Fibroblast of skin of scalp (primary cell): ENCODE data around the gene ILDR1.
"Not testable (repeated sequence)": the region's sequence is repeated elsewhere in the genome, so short reads cannot be mapped to it uniquely, and the experiment has no call there.

ENCODE experiments used
- DNase-seq: peaks from one replicate; pipeline ENCODE4 v3.0.0-alpha.2; 2013

The ILDR1 gene

DNA sequence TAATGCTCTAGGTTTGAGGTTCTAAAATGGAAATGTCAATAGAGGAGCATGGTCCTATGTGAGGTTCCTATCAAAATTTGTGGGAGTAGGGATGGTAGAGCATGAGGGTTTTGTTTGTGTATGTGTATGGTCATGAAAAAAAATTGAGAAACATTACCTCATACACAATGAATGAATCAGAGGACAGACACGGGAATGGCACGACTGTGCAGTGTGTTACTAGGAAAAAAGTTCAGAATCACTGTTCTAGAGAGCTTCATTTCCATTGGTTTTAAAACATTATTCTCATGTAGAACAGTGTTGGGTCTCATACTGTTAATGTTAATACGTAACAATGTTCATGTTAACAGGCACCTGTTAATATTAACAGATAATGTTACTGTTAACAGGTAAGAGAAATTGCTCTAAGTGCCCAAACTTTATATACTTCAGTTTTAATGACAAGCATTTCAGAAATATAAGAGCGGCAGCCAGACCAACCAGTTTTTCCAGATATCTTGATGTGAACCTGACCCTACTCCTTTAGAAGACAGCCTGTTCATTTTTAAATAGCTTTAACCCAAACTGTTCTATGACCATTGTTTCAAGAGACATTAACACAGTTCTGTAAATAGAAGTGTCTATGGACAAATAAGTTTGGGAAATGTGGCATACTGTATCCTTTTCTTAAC is 79.8 kb downstream of the ILDR1 start:
- no peak for DNase-seq

DNA sequence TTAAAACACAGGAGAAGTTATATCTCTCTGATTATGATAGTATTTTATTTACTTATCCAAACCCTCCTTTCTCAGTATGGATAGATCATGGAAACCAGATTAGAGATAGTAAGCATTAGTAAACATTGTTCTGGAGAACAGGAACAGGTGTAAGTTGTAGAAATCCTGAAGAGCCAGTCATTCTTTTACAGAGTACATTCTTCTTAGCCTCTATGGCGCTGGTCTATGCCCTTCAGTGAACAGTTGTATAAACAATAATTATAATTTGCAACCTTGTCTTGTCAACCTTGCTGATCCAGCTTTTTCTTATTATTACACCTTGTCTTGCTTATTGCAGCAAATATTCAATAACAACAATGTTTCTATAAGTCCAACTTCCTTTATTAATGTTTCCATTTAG is 80.5 kb downstream of the ILDR1 start:
- DNase-seq: no peak

DNA sequence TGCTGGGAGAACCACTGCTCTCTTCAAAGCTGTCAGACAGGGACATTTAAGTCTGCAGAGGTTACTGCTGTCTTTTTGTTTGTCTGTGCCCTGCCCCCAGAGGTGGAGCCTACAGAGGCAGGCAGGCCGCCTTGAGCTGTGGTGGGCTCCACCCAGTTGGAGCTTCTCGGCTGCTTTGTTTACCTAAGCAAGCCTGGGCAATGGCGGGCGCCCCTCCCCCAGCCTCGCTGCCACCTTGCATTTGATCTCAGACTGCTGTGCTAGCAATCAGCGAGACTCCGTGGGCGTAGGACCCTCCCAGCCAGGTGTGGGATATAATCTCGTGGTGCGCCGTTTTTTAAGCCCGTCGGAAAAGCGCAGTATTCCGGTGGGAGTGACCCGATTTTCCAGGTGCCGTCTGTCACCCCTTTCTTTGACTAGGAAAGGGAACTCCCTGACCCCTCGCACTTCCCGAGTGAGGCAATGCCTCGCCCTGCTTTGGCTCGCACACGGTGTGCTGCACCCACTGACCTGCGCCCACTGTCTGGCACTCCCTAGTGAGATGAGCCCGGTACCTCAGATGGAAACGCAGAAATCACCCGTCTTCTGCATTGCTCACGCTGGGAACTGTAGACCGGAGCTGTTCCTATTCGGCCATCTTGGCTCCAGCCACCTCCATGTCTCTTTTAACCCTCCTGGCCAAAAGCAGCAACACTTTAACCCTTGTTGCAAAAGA is 83.7 kb downstream of the ILDR1 start:
- not testable (repeated sequence) for DNase-seq
